COLO668 (cell line): Measurements from ENCODE around the gene ATP5PD.

Experiments used
- DNase-seq: peaks from one replicate; lab custom pipeline; 2025; ENCODE audit not compliant: unreplicated experiment; lab: John Stamatoyannopoulos, UW

Gene ATP5PD

DNA sequence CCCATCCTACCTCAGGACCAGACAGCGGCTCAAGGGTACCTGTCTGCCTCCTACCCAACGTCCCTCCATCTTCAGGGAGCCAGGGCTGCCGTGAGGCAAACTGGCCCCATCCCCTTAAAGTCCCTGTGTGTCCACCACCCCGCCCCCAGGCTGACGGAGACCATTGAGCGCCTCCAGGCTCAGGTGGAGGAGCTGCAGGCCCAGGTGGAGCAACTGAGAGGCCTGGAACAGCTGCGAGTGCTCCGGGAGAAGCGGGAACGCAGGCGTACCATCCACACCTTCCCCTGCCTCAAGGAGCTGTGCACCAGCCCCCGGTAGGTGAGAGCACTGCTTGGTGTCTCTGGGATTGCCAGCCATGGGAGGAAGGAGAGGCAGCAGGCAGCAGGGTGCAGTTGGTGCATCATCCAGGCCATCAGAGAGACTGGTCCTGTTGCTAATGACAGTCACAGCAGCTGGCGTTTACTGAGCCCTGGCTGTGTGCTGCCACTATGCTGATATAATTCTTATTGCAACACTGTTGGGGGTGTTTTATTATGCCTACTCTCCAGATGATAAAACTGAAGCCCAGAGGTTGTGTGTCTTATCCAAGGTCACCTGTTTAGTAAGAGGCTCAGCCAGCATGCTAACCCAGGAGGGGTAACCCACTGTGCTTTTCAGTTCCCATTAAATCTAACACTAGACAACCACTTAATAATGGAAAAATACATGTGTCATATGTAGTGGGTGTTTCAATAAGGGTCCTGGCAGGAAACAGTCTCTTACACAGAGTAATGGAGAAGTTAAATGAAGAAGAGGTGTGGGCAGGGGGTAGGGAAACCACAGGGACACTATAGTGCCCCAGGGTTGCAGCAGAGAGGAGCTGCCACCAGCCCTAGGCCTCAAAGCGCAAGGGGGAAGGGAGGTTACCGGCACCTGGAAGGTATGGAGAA is 44.6 kb downstream of the ATP5PD start:
- no peak for DNase-seq

DNA sequence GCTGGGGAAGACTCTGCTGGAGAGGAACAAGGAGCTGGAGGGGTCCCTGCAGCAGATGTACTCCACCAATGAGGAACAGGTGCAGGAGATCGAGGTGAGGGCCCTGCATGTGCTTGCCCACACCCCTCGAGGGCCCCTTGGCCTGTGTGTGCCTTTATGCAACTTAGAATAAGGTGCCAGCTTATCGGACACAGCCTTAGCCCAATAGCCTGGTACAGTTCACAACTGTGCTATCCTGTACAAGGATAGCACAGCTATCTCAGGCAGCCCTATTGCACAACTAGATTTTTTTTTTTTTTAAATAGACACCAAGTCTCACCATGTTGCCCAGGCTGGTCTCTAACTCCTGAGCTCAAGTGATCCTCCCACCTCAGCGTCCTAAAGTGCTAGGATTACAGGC is 47.2 kb downstream of the ATP5PD start:
- no peak for DNase-seq

GRCh38 chr17:74998783-74999182 is 48.0 kb downstream of the ATP5PD start:
- DNase-seq, result no peak

DNA sequence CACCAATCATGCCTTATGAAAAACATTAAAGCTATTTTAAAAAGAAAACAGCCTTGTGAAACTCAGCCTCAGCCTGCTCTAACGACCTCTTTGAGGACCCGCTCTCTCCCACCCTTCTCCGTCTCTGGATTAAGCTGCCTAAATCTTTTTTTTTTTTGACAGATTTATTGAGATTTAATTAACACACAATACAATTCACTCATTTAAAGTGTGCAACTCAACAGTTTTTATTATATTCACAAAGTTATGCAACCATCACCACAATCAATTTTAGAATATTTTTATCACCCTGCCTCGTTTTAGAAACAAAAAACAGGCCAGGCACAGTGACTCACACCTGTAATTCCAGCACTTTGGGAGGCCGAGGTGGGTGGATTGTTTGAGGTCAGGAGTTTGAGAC is 50.9 kb downstream of the ATP5PD start:
- DNase-seq, result no peak

DNA sequence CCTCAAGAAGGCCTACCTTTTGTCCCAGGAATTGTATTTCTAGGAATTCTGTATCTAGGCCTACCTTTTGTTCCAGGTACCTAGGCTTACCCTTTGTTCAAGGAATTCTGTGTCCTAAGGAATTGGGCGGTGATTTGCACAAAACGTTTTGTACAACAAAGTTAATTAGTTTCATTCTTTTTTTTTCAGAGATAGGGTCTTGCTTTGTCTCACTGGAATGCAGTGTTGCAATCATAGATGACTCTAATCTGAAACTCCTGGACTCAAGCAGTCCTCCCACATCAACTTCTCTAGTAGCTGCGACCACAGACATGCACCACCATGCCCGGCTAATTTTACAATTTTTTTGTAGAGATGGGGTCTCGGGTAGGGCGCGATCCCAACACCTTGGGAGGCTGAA is 52.3 kb downstream of the ATP5PD start:
- DNase-seq, result no peak

GRCh38 chr17:74992223-74992622 is 54.5 kb downstream of the ATP5PD start:
- DNase-seq, result no peak

GRCh38 chr17:74990581-74991105 is 56.1 kb downstream of the ATP5PD start:
- no peak for DNase-seq
